Neural crest cell (in vitro differentiated cells): ENCODE results near the gene PPP6R1. TPM values are rescaled to one million over a fixed set of nuclear protein-coding genes. Genes with fewer than 3 reads are reported as not detected.
A peak's percentile ranks its signal among the peaks of the same experiment; 100 is the strongest.

Experiments used
- DNase-seq: peaks from one replicate; pipeline ENCODE4 v3.0.0; 2021; ENCODE audit warnings: low read depth, mixed read lengths, low spot score
- H3K27ac Mint-ChIP-seq: one replicate; pipeline ENCODE4 v1.8.0; 2021; ENCODE audit warnings: mild to moderate bottlenecking, mixed read lengths; ENCODE audit not compliant: unreplicated experiment
- H3K27me3 Mint-ChIP-seq: 2 replicates; pipeline ENCODE4 v1.8.0; 2021; ENCODE audit warnings: low read depth, mild to moderate bottlenecking, mixed read lengths
- H3K36me3 Mint-ChIP-seq: 2 replicates; pipeline ENCODE4 v1.8.0; 2021; ENCODE audit warnings: low read depth, mild to moderate bottlenecking, mixed read lengths
- H3K4me1 Mint-ChIP-seq: 2 replicates; pipeline ENCODE4 v1.8.0; 2021; ENCODE audit warnings: mixed read lengths
- H3K4me3 Mint-ChIP-seq: one replicate; pipeline ENCODE4 v1.8.0; 2021; ENCODE audit warnings: mild to moderate bottlenecking, mixed read lengths
- H3K9me3 Mint-ChIP-seq: 2 replicates; pipeline ENCODE4 v1.8.0; 2021; ENCODE audit warnings: mixed read lengths
- CTCF ChIP-seq: fragments of 200-600 bp; sonication (generic); conservative IDR thresholded peaks from 2 replicates; pipeline ENCODE4 v1.5.0; 2021; ENCODE audit warnings: antibody characterized with exemption, mild to moderate bottlenecking
- total RNA-seq: library from RNA; stranded (reverse); gene quantifications from 2 replicates; pipeline ENCODE4 v1.2.1, GENCODE V29; 2021

The PPP6R1 gene
- total RNA-seq, 1 donor from 2014 or later: 73.1 TPM

GRCh38 chr19:55300886-55301458 is 42.2 kb upstream of the PPP6R1 start:
- Mint-ChIP-seq H3K9me3 (no peaks in the 10 kb centered on the region), H3K27ac (peak overlapping the region; percentile 95), H3K27me3 (no peaks in the 10 kb centered on the region), H3K4me1 (peaks cover 21% of the 10 kb centered on the region), H3K36me3 (peaks cover 8% of the 10 kb centered on the region), H3K4me3 (peak overlapping the region; percentile 32)
- no peak for TF ChIP-seq CTCF
- DNase-seq: no peak

- peaks cover 3% of the 10 kb centered on the region for H3K36me3 Mint-ChIP-seq
These were observed 41.2 kb upstream of the PPP6R1 start for GRCh38 chr19:55299991-55300390.

GRCh38 chr19:55297267-55297666 is 38.5 kb upstream of the PPP6R1 start:
- Mint-ChIP-seq H3K27me3 (no peaks in the 10 kb centered on the region), H3K4me1 (peaks cover 15% of the 10 kb centered on the region), H3K9me3 (no peaks in the 10 kb centered on the region), H3K27ac (no peak overlapping the region), H3K36me3 (peaks cover 3% of the 10 kb centered on the region), H3K4me3 (no peak overlapping the region)
- DNase-seq: no peak
- TF ChIP-seq CTCF: no peak

More at GRCh38 chr19:55299991-55300390, 41.2 kb upstream of the PPP6R1 start:
- peaks cover 15% of the 10 kb centered on the region for H3K4me1 Mint-ChIP-seq
- no peaks in the 10 kb centered on the region for H3K27me3 Mint-ChIP-seq
- TF ChIP-seq CTCF: no peak
- H3K9me3 Mint-ChIP-seq: no peaks in the 10 kb centered on the region
- peak overlapping the region; percentile 45 for H3K27ac Mint-ChIP-seq
- peak overlapping the region; percentile 33 for H3K4me3 Mint-ChIP-seq
- DNase-seq: no peak

- Mint-ChIP-seq H3K36me3 (peaks cover 12% of the 10 kb centered on the region), H3K27ac (peak overlapping the region; percentile 9), H3K4me3 (peak overlapping the region; percentile 77), H3K4me1 (peaks cover 14% of the 10 kb centered on the region), H3K9me3 (no peaks in the 10 kb centered on the region), H3K27me3 (no peaks in the 10 kb centered on the region)
- no peak for TF ChIP-seq CTCF
- DNase-seq: no peak
These were observed 30.4 kb upstream of the PPP6R1 start for GRCh38 chr19:55289117-55289796.

- Mint-ChIP-seq H3K27ac (no peak overlapping the region), H3K36me3 (peaks cover 12% of the 10 kb centered on the region), H3K27me3 (no peaks in the 10 kb centered on the region)
These were observed 28.7 kb upstream of the PPP6R1 start for GRCh38 chr19:55287361-55288079.

More at GRCh38 chr19:55287361-55288079, 28.7 kb upstream of the PPP6R1 start:
- H3K4me1 Mint-ChIP-seq: peaks cover 24% of the 10 kb centered on the region
- no peak for TF ChIP-seq CTCF
- H3K4me3 Mint-ChIP-seq: peak overlapping the region; percentile 61
- no peaks in the 10 kb centered on the region for H3K9me3 Mint-ChIP-seq
- DNase-seq: no peak
